Smooth muscle cell (in vitro differentiated cells): ENCODE measurements around the gene RNASE12. TPM values are rescaled to one million over a fixed set of nuclear protein-coding genes. Genes with fewer than 3 reads are reported as not detected.
A peak's percentile ranks its signal among the peaks of the same experiment; 100 is the strongest.

Experiments
- DNase-seq: peaks from one replicate; lab custom pipeline; 2025; ENCODE audit not compliant: unreplicated experiment; lab: John Stamatoyannopoulos, UW
- H2AFZ ChIP-seq: fragments of 200-600 bp; sonication (generic); 2 replicates; pipeline ENCODE4 v1.6.0; 2016; ENCODE audit warnings: antibody characterized with exemption, low read depth, mild to moderate bottlenecking
- H3F3A ChIP-seq: fragments of 200-600 bp; sonication (generic); 2 replicates; pipeline ENCODE4 v1.6.0; 2017; ENCODE audit warnings: antibody characterized with exemption, low read depth
- H3K27ac ChIP-seq: fragments of 200-600 bp; sonication (generic); 2 replicates; pipeline ENCODE4 v1.5.1; 2016; ENCODE audit warnings: low read depth, mild to moderate bottlenecking
- H3K27me3 ChIP-seq: fragments of 200-600 bp; sonication (generic); 2 replicates; pipeline ENCODE4 v1.6.1; 2016; ENCODE audit warnings: low read depth, mild to moderate bottlenecking
- H3K36me3 ChIP-seq: fragments of 200-600 bp; sonication (generic); 2 replicates; pipeline ENCODE4 v1.5.1; 2016; ENCODE audit warnings: low read depth
- H3K4me1 ChIP-seq: fragments of 200-600 bp; sonication (generic); 2 replicates; pipeline ENCODE4 v1.5.1; 2016; ENCODE audit warnings: low read depth
- H3K4me2 ChIP-seq: fragments of 200-600 bp; sonication (generic); 2 replicates; pipeline ENCODE4 v1.6.0; 2016; ENCODE audit warnings: mild to moderate bottlenecking
- H3K4me3 ChIP-seq: fragments of 200-600 bp; sonication (generic); 2 replicates; pipeline ENCODE4 v1.5.1; 2016; ENCODE audit warnings: mild to moderate bottlenecking
- H3K79me2 ChIP-seq: fragments of 200-600 bp; sonication (generic); 2 replicates; pipeline ENCODE4 v1.6.0; 2016; ENCODE audit warnings: low read depth, mild to moderate bottlenecking
- H3K9ac ChIP-seq: fragments of 200-600 bp; sonication (generic); 2 replicates; pipeline ENCODE4 v1.6.0; 2016; ENCODE audit warnings: low read depth
- H3K9me3 ChIP-seq: fragments of 200-600 bp; sonication (generic); replicated peaks from 2 replicates; pipeline ENCODE4 v1.5.1; 2016; ENCODE audit warnings: low read depth
- H4K20me1 ChIP-seq: fragments of 200-600 bp; sonication (generic); 2 replicates; pipeline ENCODE4 v1.6.0; 2016; ENCODE audit warnings: low read depth
- CTCF ChIP-seq: fragments of 200-600 bp; sonication (generic); IDR thresholded peaks from 2 replicates; pipeline ENCODE4 v1.5.1; 2017; ENCODE audit warnings: borderline replicate concordance, mild to moderate bottlenecking, antibody characterized with exemption; ENCODE audit not compliant: insufficient read depth, poor library complexity, severe bottlenecking
- WGBS: methylation state at CpG from one replicate; pipeline ENCODE4 v1.1.7; 2016; ENCODE audit warnings: low lambda C conversion rate; 5-methylcytosine and 5-hydroxymethylcytosine counted together
- polyA plus RNA-seq: library from polyadenylated mRNA; unstranded; fragments of >200 nt; fragmentation: Nextera tagmentation; extraction: Ambion mirVana; gene quantifications from 2 replicates; pipeline ENCODE4 v1.2.1, GENCODE V29; 2016
- total RNA-seq: library from RNA; depleted of rRNA; stranded (reverse); fragments of >200 nt; gene quantifications from 2 replicates; pipeline ENCODE4 v1.2.3, GENCODE V29; 2014

Gene RNASE12
- total and polyA plus RNA-seq, 2 experiments from 2014 or later, result not detected

- Histone ChIP-seq H3K79me2 (no peaks in the 10 kb centered on the region), H3K4me3 (peak overlapping the region; percentile 51), H3F3A (peaks cover 5% of the 10 kb centered on the region), H3K27ac (no peak overlapping the region), H3K36me3 (no peaks in the 10 kb centered on the region), H2AFZ (peak overlapping the region; percentile 57), H3K9ac (no peak overlapping the region), H3K27me3 (peaks cover 18% of the 10 kb centered on the region), H3K9me3 (no peaks in the 10 kb centered on the region), H3K4me1 (peaks cover 14% of the 10 kb centered on the region), H3K4me2 (peak overlapping the region; percentile 93), H4K20me1 (no peaks in the 10 kb centered on the region)
- no peak for TF ChIP-seq CTCF
- WGBS, result 2% methylated on average over 18 of the region's 18 CpGs
- DNase-seq, result peak; percentile 30
These were observed 40.8 kb upstream of the RNASE12 start for GRCh38 chr14:20631880-20632389.

- no peaks in the 10 kb centered on the region for H3K9me3 ChIP-seq
- no peaks in the 10 kb centered on the region for H3K79me2 ChIP-seq
- no peak for DNase-seq
- H3K4me3 ChIP-seq, result peak overlapping the region; percentile 51
- 2% methylated on average over 19 of the region's 19 CpGs for whole genome bisulfite sequencing
- peak overlapping the region; percentile 57 for H2AFZ ChIP-seq
- H3K27me3 ChIP-seq, result peaks cover 18% of the 10 kb centered on the region
- H4K20me1 ChIP-seq, result no peaks in the 10 kb centered on the region
- H3F3A ChIP-seq, result peaks cover 7% of the 10 kb centered on the region
- no peak overlapping the region for H3K27ac ChIP-seq
- H3K9ac ChIP-seq, result no peak overlapping the region
- H3K36me3 ChIP-seq, result no peaks in the 10 kb centered on the region
- H3K4me1 ChIP-seq, result peaks cover 14% of the 10 kb centered on the region
- H3K4me2 ChIP-seq, result peak overlapping the region; percentile 93
- TF ChIP-seq CTCF, result no peak
These were observed 40.1 kb upstream of the RNASE12 start for GRCh38 chr14:20631023-20631879.

GRCh38 chr14:20630340-20631022 lies 39.3 kb upstream of the RNASE12 start:
- 1% methylated on average over 23 of the region's 23 CpGs for WGBS
- no peak for DNase-seq
- H3K9ac ChIP-seq, result no peak overlapping the region

More at GRCh38 chr14:20630340-20631022, 39.3 kb upstream of the RNASE12 start:
- peak overlapping the region; percentile 22 for H2AFZ ChIP-seq
- H3K9me3 ChIP-seq, result no peaks in the 10 kb centered on the region
- peaks cover 10% of the 10 kb centered on the region for H3F3A ChIP-seq
- peaks cover 17% of the 10 kb centered on the region for H3K4me1 ChIP-seq
- peaks cover 18% of the 10 kb centered on the region for H3K27me3 ChIP-seq
- no peaks in the 10 kb centered on the region for H3K36me3 ChIP-seq
- H3K4me3 ChIP-seq, result peak overlapping the region; percentile 51
- H3K79me2 ChIP-seq, result no peaks in the 10 kb centered on the region
- TF ChIP-seq CTCF, result no peak
- H4K20me1 ChIP-seq, result no peaks in the 10 kb centered on the region
- H3K4me2 ChIP-seq, result peak overlapping the region; percentile 93
- H3K27ac ChIP-seq, result no peak overlapping the region
